ENCODE data around the gene CCDC91.

The CCDC91 gene

GRCh38 chr12:28591831-28592230, 401.6 kb downstream of the CCDC91 start:
- H3K4me3 ChIP-seq (ENCODE audit: low read depth, low read length) = no peak overlapping the region
- no peak for TF ChIP-seq CTCF (IDR thresholded peaks at IDR 0.05; ENCODE audit: borderline replicate concordance, insufficient read depth, low read depth, low read length)

Data from GM12875 (cell line).